HG02852 (cell line): Measurements from ENCODE around the gene PROSER3.

Experiments
- ATAC-seq: cut with Tn5 transposase; IDR thresholded peaks from one replicate; pipeline ENCODE4 v1.9.1; 2021; ENCODE audit warnings: mild to moderate bottlenecking, moderate library complexity; ENCODE audit not compliant: unreplicated experiment

The PROSER3 gene

DNA sequence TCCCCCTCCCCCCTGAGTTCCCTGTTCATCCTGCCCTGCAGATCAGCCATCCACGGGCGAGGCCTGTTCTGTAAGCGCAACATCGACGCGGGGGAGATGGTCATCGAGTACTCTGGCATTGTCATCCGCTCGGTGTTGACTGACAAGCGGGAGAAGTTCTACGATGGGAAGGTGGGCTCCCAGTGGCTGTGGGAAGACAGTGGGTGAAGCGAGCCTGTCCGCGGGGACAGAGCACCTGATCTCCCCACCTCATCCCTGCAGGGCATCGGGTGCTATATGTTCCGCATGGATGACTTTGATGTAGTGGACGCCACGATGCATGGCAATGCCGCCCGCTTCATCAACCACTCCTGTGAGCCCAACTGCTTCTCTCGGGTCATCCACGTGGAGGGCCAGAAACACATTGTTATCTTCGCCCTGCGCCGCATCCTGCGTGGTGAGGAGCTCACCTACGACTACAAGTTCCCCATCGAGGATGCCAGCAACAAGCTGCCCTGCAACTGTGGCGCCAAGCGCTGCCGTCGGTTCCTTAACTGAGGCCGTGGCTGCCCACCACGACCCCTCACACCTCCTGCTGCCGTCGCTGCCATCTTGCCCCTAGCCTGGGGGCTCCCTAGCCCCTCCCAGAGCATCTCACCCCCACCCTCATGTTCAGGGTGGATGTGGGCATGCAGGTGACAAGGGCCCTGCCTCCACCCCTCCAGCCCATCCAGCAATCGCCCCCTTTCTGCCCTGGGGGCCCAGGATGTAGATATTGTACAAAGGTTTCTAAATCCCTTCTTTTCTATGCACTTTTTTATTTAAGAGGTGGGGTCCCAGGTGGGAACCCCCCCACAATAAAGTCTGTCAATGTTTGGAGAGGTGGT, 19.7 kb upstream of the PROSER3 start:
- ATAC-seq = no peak

DNA sequence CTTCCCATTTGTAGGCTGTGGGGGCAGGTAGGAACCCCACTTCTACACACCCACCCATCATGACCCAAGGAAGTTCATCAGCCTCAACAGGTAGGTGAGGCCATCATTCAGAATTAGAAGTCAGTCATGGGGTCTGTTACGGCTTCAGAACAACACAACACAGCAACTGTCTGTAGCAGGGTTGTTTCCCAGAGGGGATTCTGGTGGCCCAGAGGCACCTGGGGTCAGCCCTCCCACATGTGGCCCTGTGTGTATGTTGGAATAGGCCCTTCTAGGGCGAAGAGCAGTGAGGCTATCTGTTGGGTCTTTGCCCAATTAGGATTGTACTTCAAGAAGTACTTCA, 19.1 kb upstream of the PROSER3 start:
- no peak for ATAC-seq

DNA sequence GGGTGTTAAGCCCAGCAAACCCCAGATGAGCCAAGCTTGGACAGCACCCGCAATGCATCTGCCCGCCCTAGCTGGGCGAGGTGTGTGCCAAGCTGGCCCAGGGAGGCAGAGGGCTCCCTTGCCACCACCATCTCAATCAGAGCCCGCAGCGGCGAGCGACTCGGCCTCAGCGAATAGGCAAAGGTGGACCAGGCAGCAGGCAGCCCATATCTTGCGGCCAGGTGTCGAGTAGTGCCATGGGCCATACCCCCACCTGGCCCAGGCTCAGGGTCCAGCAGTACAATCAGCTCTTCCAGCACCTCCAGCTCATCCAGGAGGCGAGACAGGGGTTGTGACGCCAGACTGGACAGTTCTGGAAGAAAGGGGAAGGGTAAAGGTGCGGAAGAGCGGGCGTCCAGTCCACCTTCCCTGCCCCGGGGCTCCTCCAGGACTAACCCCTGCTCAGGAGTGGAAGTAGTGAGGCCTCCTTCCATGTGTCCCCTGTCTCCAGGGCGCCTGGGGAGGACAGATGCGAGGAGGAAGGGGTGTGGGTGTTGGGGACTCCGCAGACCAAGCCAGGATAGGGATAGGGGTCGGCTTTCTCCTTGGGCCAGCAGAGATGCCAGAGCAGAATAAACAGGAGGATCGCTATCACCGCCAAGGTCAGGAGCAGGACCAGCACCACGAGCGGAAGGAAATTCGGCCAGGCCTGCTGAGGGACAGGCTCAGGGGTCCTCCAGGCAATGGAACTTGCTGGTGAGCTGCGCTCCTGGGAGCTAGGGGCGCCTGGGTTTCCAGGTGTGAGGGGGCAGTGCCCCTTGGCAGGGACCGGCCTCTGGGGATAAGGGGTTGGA, 18.5 kb upstream of the PROSER3 start:
- no peak for ATAC-seq

GRCh38 chr19:35740108-35740422, 17.9 kb upstream of the PROSER3 start:
- ATAC-seq = no peak

DNA sequence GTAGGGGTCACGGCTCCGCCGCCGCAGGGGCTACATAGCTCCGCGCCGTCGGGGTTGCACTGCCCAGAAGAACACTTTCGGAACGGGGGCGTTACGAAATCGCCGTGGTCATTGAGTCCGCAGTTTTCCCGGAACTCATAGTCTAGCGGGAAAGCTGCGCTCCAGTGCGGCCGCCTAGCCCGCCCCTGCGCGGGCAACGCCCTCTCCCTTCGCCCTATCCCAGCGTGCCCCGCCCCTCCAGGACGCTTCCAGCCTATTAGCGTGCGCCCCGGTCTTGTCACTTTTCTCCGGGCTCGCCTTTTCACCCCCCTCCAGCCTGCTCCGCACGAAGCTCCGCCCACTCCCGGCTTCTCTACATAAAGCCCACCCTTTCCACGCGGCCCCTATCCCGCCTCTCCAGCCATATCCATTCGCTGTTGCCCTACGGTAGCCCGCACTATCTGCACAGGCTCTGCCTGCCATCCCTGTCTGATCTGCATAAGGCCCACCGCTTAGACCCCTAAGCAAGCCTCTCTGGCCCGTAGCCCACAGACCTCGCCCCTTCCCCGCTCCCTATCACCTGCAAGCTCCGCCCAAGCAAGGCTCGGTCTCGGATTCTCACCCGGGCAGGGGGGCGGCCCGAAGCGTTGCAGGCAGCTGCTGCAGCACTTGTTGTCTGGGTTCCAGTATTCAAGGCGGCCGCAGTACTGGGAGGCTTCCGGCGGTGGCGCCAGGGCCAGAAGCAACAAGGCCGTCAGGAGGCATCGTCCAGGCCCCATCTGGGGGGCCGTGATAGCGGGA, 17.4 kb upstream of the PROSER3 start:
- peak; percentile 56 for ATAC-seq

- ATAC-seq = no peak
Observed at GRCh38 chr19:35741203-35741515, 16.8 kb upstream of the PROSER3 start.

- no peak for ATAC-seq
Observed at GRCh38 chr19:35742121-35742724, 15.8 kb upstream of the PROSER3 start, which contains the start of gene IGFLR1. Gene IGFLR1, minus strand, starts transcription at chr19:35742452. Its CDS starts 1,272 bp downstream, at chr19:35741180.

GRCh38 chr19:35743640-35744429, 14.1 kb upstream of the PROSER3 start:
- no peak for ATAC-seq

DNA sequence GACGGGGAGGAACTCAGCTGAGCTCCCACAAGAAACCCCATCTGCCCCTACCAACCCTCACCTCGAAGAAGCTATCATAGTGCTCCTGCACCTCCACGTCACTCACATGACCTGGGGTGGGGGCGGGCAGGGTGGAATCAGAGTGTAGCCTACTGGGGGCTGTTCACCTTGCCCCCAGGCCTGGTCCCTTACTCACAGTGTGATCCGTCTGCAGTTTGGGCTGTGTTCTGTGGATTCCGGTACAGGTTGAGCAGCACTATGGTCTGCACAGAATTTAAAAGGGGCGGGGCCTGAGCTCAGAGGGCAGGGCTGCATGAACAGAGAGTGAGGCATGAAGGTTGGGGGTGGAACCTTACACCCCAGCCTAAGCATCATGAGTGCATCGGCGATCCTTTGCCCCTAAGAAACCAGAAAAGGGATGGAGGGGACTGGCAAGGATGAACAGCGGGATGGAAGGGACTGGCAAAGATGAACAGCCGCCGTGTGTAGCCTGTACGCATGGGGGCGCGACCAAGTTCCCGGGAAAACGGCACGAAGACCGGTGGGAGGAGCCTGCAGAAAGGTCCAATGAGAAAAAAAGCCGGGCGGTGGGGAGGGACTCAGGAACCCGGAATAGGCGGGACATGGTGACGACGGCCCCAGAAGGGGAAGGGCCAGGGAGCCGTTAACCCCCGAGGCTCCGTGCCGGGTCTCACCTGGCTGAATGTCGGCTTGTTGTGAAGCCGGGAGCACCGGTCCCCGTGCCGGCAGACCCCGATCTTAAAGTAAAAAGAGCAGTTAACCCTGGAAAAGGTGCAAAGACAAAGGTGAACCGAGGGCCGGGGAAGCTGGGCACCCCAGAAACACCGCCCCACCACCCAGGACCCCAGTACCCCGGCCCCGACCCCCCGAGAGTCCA, 13.3 kb upstream of the PROSER3 start:
- ATAC-seq = peak; percentile 36

- ATAC-seq = peak; percentile 37
Observed at GRCh38 chr19:35745328-35746086, 12.5 kb upstream of the PROSER3 start, which contains the start of the genes PSENEN and U2AF1L4. Gene PSENEN, plus strand, starts transcription at chr19:35745651. Its CDS starts 280 bp downstream, at chr19:35745931. Gene U2AF1L4, minus strand, starts transcription at chr19:35745418. Its CDS starts 27 bp downstream, at chr19:35745391.

DNA sequence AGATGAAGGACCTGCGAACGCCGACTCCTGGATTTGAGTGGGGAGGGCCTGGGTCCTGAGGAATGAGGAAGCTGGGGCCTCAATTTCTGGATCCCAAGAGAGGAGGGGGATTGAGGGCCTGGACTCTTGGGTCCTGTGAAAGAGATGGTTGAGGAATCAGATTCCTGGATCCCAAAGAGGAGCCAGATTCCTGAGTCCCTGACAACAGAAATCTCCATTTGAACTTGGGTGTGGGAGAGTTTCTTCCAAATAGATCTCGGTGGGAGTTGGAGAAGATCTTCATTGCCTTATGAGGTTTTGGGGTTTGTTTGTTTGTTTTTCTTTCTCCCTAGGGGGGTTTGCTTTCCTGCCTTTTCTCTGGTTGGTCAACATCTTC, 11.9 kb upstream of the PROSER3 start:
- ATAC-seq = no peak

DNA sequence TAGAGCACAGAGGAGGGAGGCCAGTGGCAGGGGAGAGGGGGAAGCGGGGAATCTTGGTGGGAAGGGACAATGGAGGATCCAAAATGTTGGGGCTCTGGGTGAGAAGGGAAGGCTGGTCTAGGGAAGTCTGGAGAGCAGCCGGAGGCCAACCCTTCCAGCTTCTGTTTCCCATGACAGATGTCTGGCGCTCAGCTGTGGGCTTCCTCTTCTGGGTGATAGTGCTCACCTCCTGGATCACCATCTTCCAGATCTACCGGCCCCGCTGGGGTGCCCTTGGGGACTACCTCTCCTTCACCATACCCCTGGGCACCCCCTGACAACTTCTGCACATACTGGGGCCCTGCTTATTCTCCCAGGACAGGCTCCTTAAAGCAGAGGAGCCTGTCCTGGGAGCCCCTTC, 11.4 kb upstream of the PROSER3 start:
- no peak for ATAC-seq

GRCh38 chr19:35748106-35749020, 9.6 kb upstream of the PROSER3 start, which contains the start of gene LIN37:
Gene LIN37, plus strand, starts transcription at chr19:35748576. Its CDS starts 149 bp downstream, at chr19:35748725.
- ATAC-seq = peak; percentile 72

- ATAC-seq = no peak
Observed at GRCh38 chr19:35750167-35750566, 7.8 kb upstream of the PROSER3 start.

DNA sequence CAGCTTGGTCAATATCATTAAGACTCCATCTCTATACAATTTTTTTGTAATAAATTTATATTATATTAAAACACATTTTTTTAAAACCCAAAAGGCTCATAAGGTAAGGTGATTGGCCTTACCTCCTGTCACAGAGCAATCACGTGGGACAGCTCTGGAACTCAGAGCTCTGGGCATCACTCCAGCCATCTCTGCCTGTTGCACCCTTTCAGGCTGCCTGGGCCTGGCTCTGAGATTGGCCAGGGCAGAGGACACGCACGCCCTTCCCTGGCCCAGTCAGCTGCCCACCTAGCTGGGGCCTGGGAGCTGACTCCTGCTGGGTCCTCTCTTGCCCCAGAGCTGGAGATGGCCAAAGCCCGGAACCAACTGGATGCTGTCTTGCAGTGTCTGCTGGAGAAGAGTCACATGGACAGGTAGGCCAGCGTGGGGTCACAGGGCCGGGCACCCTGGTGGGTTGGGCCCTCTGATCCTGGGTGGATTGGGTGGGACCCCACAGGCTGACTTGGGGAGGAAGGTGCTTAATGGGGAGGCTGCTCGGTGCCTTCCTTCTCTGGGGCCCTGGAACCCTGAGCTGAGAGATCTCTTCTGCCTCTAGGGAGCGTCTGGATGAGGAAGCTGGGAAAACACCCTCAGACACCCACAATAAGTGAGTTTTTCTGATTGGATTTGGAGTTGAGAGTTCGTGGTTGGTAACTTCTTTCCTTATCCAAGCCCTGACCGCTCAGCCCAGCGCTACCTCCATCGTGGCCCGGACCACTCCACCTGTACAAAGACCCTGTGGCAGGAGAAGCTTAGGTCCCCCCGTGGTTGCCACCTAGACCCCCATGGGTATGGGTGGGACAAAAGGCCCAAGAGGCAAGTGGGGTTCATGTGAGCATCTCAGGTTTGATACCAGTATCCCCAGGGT, 5.9 kb upstream of the PROSER3 start:
- no peak for ATAC-seq

DNA sequence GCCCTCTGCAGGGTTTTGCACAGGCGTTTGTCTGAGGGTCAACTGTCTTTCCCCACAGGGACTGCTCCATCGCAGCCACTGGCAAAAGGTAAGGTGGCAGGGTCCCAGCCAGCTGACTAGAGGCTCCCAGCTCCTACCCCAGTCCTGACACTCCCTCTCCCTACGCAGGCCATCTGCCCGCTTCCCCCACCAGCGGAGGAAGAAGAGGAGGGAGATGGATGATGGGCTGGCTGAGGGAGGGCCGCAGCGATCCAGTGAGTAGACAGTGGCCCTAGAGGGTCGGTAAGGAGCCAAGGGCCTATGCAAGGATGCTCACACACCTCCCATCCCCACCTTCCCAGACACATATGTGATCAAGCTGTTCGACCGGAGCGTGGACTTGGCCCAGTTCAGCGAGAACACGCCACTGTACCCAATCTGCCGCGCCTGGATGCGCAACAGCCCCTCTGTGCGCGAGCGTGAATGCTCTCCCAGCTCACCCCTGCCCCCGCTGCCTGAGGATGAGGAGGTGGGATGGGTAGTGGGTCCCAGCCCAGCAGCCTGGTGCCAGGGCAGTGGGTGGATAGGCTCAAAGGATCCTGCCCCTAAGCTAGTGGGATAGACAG, 5.1 kb upstream of the PROSER3 start:
- no peak for ATAC-seq
